K562 (cell line): ENCODE results near the gene DUSP16. TPM values are rescaled to one million over a fixed set of nuclear protein-coding genes. Genes with fewer than 3 reads are reported as not detected.

Source experiments
- ATF2 ChIP-seq: sonication (generic); formaldehyde crosslinking; IDR thresholded peaks from 2 replicates; pipeline ENCODE4 v1.8.1; 2022; ENCODE audit warnings: missing genetic modification reagents
- ATF3 ChIP-seq, 2 experiments: fragments of 450-650 bp in 1 of 2; sonication (generic) in 1 of 2; formaldehyde crosslinking in 1 of 2; IDR thresholded peaks in 1 of 2; conservative IDR thresholded peaks in 1 of 2; 2 replicates each; pipeline versions ENCODE4 v1.6.1 to v1.8.1; 2016 to 2023; ENCODE audit warnings: mild to moderate bottlenecking in 2 of 2, moderate library complexity in 2 of 2, inconsistent platforms in 1 of 2, missing genetic modification reagents in 1 of 2
- CTBP1 ChIP-seq: fragments of 450-650 bp; IDR thresholded peaks from 2 replicates; pipeline ENCODE4 v1.6.1; 2016; ENCODE audit warnings: borderline replicate concordance
- E2F3 ChIP-seq: fragments of 250-450 bp; sonication (Bioruptor Pico); IDR thresholded peaks from 2 replicates; pipeline ENCODE4 v1.4.0; 2020; ENCODE audit warnings: mild to moderate bottlenecking
- E2F5 ChIP-seq: sonication (generic); formaldehyde crosslinking; IDR thresholded peaks from 2 replicates; pipeline ENCODE4 v1.8.0; 2022; ENCODE audit warnings: mild to moderate bottlenecking, missing genetic modification reagents
- KDM5B ChIP-seq: fragments of 200-600 bp; sonication (generic); IDR thresholded peaks from 2 replicates; pipeline ENCODE4 v1.6.1; 2012; ENCODE audit warnings: low read depth, mild to moderate bottlenecking, moderate library complexity, low read length, control low read depth, inconsistent platforms; ENCODE audit not compliant: insufficient replicate concordance
- MLLT1 ChIP-seq, 2 experiments: fragments of 450-650 bp; IDR thresholded peaks; 2 replicates each; pipeline ENCODE4 v1.6.1; 2016
- RBFOX2 ChIP-seq: fragments of 200-400 bp; formaldehyde crosslinking; IDR thresholded peaks from 2 replicates; pipeline ENCODE4 v1.6.1; 2017; ENCODE audit warnings: low read depth, mild to moderate bottlenecking, low read length, moderate library complexity
- TAF1 ChIP-seq: IDR thresholded peaks from 2 replicates; pipeline ENCODE4 v1.6.1; 2011; ENCODE audit warnings: mild to moderate bottlenecking, low read length, moderate library complexity; ENCODE audit not compliant: insufficient read depth, control insufficient read depth, severe bottlenecking; ENCODE audit errors: extremely low read depth
- ZBTB11 ChIP-seq, 3 experiments: fragments of 200-800 bp in 1 of 3; fragments of 250-450 bp in 1 of 3; fragments of 450-650 bp in 1 of 3; sonication (Bioruptor Pico) in 1 of 3; sonication (Bioruptor generic) in 1 of 3; formaldehyde crosslinking in 1 of 3; IDR thresholded peaks; 2 replicates each; pipeline versions ENCODE4 v1.6.1 to v1.8.0; 2016 to 2022; ENCODE audit warnings: mild to moderate bottlenecking in 2 of 3, missing genetic modification characterization in 2 of 3, missing compliant biosample characterization in 1 of 3, moderate library complexity in 1 of 3
- ZNF143 ChIP-seq: sonication (generic); formaldehyde crosslinking; IDR thresholded peaks from 2 replicates; pipeline ENCODE4 v1.9.0; 2022; ENCODE audit warnings: mild to moderate bottlenecking, missing genetic modification reagents
- ZNF696 ChIP-seq: fragments of 250-450 bp; sonication (Bioruptor Pico); conservative IDR thresholded peaks from 2 replicates; pipeline ENCODE4 v1.4.0; 2020; ENCODE audit warnings: mild to moderate bottlenecking, moderate library complexity
- polyA plus RNA-seq, 8 experiments: library from polyadenylated mRNA; depleted of rRNA in 4 of 8; stranded (reverse) in 5 of 8; unstranded in 3 of 8; fragments of >200 nt; fragmentation: Nextera tagmentation in 2 of 8; fragmentation: Illumina TruSeq in 1 of 8; extraction: Ambion mirVana in 2 of 8; extraction: Trizol in 1 of 8; gene quantifications; 2 replicates each; pipeline versions ENCODE4 v1.2.1 to v1.2.3, GENCODE V29; 2011 to 2014; ENCODE audit warnings: inconsistent platforms in 1 of 8, missing spikeins in 1 of 8
- total RNA-seq, 7 experiments: library from RNA; depleted of rRNA in 6 of 7; stranded (reverse); fragments of >200 nt in 6 of 7; fragmentation: Illumina TruSeq in 2 of 7; extraction: Trizol in 2 of 7; gene quantifications; 2 replicates each; pipeline versions ENCODE4 v1.2.1 to v1.2.3, GENCODE V29; 2011 to 2021; ENCODE audit warnings: low replicate concordance in 1 of 7

Gene DUSP16
- total and polyA plus RNA-seq, 9 of the 15 experiments (the other 6 are each of a cell fraction or from before 2014, with no cell fraction given) = 0.70 to 12.3 (median 5.7) TPM

GRCh38 chr12:12562585-12563261 lies at the start of gene DUSP16 (continued):
- peak; percentile 56 for TF ChIP-seq ATF3 (IDR thresholded peaks at IDR 0.05)
- TF ChIP-seq ATF3 (CRISPR knock-in tag; conservative IDR thresholded peaks at IDR 0.05) = no peak
- peak; percentile 75; the same call in 1 of the 2 replicates for TF ChIP-seq CTBP1
- TF ChIP-seq KDM5B = no peak
- TF ChIP-seq ATF2 (CRISPR knock-in tag) = no peak
- peak in 1 of 3 experiments; percentile 28; a peak in 1 of 6 replicates for TF ChIP-seq ZBTB11 (CRISPR knock-in tag; IDR thresholded peaks at IDR 0.05)
- TF ChIP-seq TAF1 = peak; percentile 22
- TF ChIP-seq MLLT1 (IDR thresholded peaks at IDR 0.05) = no peak
- TF ChIP-seq E2F3 (CRISPR knock-in tag) = no peak
- no peak for TF ChIP-seq ZNF696
- TF ChIP-seq ZNF143 (CRISPR knock-in tag) = no peak
- TF ChIP-seq RBFOX2 = peak; percentile 38
- TF ChIP-seq E2F5 = no peak
